ENCODE results near the gene FZD2.
"Not testable (repeated sequence)": the region's sequence is repeated elsewhere in the genome, so short reads cannot be mapped to it uniquely, and the experiment has no call there.

Gene FZD2

DNA sequence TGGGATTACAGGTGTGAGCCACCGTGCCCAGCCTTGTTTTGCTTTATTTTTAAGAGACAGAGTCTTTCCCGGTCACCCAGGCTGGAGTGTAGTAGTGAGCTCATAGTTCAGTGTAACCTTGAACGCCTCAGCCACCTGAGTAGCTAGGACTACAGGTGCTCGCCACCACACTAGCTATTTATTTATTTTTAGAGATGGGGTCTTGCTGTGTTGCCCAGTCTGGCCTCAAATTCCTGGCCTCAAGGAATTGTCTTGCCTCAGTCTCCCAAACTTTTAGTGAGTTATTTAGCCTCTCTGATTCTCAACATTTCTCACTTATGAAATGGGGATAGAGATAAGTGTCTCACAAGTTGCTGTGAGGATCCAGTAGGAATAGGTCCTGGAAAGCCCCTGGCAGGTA, 21.7 kb downstream of the FZD2 start:
- no peak for DNase-seq

- DNase-seq: peak; percentile 15
Observed at GRCh38 chr17:44581868-44582267, 24.6 kb downstream of the FZD2 start.

GRCh38 chr17:44584443-44584842, 27.2 kb downstream of the FZD2 start:
- peak; percentile 28 for DNase-seq

DNA sequence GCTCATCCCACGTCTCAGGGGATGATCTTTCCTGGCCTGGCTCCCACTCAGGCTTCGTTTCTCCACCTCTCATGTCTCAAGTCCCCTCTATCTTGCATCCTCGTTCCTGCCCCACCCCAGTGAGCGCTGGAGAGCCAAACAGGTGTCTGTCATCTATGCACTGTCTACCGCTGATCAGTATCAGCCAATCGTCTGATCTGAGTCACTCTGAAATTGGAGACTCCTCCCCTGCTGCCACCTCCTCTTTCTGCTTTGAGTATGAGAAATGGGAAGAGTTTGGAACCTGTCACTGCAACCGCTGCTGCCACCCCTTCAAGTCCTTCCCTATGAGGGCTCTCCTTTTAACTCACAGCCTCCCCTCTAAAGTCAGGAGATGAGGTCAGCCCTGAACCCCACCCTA, 28.0 kb downstream of the FZD2 start:
- DNase-seq: no peak

- peak; percentile 98 for DNase-seq
Observed at GRCh38 chr17:44587339-44587738, 30.1 kb downstream of the FZD2 start.

- DNase-seq: peak; percentile 57
Observed at GRCh38 chr17:44589316-44590071, 32.2 kb downstream of the FZD2 start.

GRCh38 chr17:44590072-44590462, 32.8 kb downstream of the FZD2 start:
- DNase-seq: not testable (repeated sequence)

- not testable (repeated sequence) for DNase-seq
Observed at GRCh38 chr17:44590762-44591161, 33.5 kb downstream of the FZD2 start.

- no peak for DNase-seq
Observed at GRCh38 chr17:44591206-44591605, 33.9 kb downstream of the FZD2 start.

GRCh38 chr17:44593156-44593555, 35.9 kb downstream of the FZD2 start:
- no peak for DNase-seq

DNA sequence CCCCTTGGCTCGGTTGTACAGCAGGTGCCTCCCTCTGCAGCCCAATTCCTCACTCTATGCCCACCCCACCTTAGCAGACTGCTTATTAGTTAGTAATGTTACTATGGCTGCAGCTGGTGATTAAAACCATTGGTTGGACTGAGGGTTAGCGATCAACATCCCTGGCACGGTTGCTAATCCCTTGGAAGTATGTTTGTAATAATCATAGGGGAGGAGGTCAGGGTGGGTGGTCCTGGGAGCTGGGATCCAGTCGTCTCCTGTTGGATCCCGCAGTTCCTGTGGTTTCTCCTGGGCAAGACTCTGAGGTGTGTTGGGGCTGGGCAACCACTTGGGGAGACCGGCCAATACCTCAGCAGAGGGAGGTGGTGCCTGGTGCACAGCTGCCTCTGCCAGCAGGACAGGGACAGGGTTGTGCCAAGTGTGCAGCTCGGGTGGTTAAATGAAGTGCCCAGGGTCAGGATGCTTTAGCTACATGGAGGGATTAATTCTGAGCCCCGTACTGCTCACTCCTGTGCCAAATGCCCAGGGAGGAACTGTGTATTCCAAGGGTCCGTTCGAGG, 38.0 kb downstream of the FZD2 start:
- no peak for DNase-seq

DNA sequence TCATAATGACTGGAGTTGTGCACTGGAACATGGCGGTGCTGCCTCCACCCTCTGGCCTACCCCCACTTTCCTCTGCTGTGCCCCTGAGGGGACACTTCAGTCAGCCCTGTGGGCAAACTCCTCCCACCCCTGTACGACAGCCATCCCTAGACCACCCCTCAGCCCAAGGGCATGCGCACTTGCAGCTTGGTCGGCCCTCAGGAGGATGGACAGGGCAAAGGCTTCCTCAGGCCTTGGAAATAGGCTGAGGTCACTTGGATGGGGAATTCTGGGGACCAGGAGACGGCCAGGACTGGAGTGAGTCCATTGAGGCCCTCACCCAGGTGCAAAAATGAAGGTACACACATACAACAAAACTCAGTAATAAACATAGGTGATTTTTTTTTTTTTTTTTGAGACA, 41.0 kb downstream of the FZD2 start:
- no peak for DNase-seq

DNA sequence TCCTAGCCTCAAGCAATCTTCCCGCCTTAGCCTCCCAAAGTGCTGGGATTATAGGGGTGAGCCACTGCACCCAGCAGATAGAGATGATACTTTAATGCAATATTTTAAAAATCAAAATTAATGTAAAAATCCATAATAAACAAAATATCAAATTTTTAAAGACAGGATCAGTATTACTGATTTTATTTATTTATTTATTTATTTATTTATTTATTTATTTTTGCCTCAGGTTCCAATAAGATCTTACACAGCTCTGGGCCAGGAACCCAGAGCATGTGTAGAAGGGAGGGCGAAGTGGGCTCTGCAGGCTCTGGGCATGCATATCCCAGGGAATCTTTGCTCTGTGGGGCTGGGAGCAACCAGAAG, 41.6 kb downstream of the FZD2 start:
- no peak for DNase-seq

DNA sequence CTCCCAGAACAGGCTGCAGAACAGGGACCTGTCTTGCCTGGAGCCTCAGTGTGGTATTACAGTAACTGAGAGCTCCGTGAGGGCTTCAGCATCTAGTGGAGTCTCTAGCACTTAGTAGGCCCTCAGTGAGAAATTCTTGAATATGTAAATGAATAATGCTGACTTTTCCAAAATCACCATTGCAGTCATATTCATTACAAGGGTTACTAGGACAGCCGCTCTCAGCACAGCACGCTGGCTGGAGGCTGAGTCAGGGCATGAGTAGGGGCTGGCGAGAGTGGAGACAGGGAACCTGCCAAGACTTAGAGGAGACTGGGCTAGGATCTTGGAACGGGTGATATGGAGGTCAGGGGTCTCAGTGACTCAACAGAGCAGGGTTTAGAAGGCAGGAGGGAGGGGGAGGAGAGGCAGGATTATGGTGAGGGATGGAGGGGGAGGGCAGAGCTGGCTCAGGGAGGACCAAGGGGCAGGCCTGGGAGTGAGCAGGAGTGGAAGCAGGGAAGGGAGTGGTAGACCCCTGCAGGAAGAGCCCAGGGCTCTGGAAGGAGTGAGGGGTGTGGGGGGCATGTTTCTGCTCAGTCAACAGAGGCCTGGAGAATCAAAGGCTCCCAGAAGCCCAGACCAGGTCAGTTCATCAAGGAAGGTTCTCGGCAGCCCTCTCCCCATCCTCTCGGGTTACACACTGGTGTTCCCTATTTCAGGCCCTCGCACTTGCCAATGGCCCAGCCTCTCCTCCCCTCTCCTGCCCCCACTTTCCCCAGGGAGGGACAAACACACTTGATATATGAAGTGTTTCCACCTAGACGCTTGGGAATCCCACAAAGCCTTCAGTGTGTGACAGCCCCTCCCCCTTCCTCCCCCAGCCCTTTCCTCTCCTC, 42.3 kb downstream of the FZD2 start:
- peak; percentile 88 for DNase-seq

DNA sequence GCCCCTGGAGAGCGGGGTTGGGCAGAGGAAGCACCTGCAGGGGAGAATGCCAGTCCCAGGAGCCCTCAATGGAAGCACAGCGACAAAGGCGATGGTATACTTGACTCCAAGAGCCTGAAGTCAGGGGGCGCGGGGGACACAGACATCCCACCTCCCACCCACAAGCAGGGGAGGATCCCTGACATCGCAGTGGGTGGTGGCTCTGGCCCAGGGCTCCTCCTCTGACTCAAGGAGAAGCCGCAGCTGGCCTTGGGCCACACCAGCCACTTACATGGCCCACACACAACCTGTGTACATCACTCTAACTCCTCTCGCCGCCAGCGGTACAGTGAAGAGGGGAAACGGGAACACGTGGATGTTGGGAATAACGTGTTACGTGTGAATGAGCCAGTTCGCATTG, 44.3 kb downstream of the FZD2 start:
- no peak for DNase-seq

DNA sequence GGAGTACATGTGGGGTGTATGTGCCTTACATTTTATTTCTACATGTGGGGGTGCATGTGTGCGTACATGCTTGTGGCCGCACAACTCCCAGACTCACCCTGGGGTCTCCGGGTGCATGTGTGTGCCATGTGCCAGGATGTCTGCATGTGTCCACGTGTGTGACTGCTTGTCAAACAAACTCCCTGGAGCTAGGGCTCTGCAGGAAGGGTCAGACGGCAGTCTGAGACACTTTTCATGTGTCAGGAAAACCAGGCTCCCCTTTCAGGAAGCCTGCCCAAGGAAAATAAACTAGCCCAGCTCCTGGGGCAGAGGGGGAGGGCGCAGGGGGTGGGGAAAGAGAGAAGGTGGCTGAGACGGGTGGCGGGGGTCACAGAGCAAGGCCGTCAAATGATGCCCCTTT, 44.7 kb downstream of the FZD2 start:
- no peak for DNase-seq

GRCh38 chr17:44602390-44602789, 45.1 kb downstream of the FZD2 start:
- no peak for DNase-seq

GRCh38 chr17:44602970-44603369, 45.7 kb downstream of the FZD2 start:
- DNase-seq: no peak

- peak; percentile 71 for DNase-seq
Observed at GRCh38 chr17:44604116-44604761, 47.0 kb downstream of the FZD2 start.

DNA sequence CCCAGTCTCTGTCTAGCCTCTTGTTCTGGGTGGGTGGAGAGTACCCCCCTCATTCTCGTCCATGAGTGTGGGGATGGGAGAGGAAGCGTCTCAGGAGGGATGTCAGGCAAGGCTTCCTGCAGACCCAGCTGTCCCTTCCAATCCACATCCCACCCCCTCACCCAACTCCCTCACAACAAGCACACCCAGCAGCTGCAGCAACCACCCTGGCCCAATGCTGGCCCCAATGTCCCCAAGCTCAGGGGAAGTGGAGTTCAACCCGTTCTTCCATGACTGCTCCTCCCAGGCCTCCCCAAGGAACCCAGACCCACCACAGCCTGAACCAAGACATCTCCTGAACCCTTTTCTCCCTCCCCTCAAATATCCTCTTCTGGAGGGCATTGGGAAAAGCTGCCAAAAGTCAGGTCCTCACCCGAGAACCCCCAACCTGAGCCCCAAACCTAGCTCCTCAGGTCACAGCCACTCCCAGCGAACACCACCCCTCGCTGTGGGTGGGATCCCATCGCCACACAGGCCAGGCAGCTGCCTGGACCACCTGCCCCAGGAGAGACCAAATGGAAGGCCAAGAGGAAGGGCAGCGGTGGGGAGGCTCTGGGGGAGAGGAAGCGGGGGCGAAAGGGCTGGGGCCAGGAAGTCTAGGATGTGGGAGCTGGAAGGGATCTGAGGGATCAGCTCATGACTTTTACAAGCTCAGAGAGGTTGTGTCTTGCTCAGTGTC, 47.6 kb downstream of the FZD2 start:
- no peak for DNase-seq

DNA sequence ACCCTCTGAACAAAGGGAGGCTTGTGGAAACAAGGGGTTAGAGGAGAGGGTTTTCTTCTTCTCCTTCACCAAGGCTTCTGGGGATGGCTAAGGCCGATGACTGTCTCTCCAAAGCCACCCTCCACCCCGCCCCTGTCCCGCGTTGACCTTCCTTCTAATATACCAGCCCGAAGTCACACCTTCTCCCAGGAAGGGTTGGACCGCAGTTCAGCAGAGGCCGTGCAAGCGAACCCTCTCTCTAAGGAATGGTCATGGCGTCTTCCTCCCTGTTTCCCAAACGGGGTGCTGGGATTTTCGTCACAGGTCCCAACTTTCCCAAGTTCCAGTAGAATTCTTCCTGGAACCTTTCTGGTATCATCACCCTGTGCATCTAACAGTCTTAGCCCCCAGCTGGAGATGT, 49.4 kb downstream of the FZD2 start:
- no peak for DNase-seq

All from fibroblast of skin of back (primary cell).